ENCODE data around the gene RABGAP1L.

Gene RABGAP1L

DNA sequence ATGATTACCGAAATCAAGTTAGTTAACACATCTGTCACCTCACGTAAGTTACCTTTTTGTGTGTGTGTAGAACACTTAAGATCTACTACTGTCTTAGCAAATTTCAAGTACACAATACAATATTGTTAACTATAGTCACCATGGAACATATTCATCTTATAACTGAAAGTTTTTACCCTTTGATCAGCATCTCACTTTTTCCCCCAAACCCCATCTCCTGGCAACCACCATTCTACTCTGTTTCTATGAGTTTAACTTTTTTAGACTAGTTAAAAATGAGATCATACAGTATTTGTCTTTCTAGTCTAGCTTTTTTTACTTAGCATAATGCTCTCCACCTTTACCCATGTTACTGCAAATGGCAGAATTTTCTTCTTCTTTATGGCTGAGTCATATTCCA is 124.7 kb downstream of the RABGAP1L start:
- Histone ChIP-seq H3K79me2 (ENCODE audit: insufficient read depth, low read depth) (no peaks in the 10 kb centered on the region), H3K4me2 (no peak overlapping the region), H3K9ac (no peak overlapping the region), H3K4me3 (IDR thresholded peaks at IDR 0.05; ENCODE audit: insufficient read depth, low read depth, low read length) (no peak overlapping the region), H3K27me3 (ENCODE audit: insufficient read depth, low read depth) (no peaks in the 10 kb centered on the region), H3K4me1 (ENCODE audit: low read depth, poor library complexity, severe bottlenecking) (no peaks in the 10 kb centered on the region), H2AFZ (ENCODE audit: low read depth) (no peak overlapping the region), H4K20me1 (ENCODE audit: insufficient read depth) (no peaks in the 10 kb centered on the region), H3K36me3 (ENCODE audit: insufficient read depth) (peaks cover 4% of the 10 kb centered on the region; the same call in 1 of the 2 replicates), H3K27ac (no peak overlapping the region)
- TF ChIP-seq, protein P1, sequence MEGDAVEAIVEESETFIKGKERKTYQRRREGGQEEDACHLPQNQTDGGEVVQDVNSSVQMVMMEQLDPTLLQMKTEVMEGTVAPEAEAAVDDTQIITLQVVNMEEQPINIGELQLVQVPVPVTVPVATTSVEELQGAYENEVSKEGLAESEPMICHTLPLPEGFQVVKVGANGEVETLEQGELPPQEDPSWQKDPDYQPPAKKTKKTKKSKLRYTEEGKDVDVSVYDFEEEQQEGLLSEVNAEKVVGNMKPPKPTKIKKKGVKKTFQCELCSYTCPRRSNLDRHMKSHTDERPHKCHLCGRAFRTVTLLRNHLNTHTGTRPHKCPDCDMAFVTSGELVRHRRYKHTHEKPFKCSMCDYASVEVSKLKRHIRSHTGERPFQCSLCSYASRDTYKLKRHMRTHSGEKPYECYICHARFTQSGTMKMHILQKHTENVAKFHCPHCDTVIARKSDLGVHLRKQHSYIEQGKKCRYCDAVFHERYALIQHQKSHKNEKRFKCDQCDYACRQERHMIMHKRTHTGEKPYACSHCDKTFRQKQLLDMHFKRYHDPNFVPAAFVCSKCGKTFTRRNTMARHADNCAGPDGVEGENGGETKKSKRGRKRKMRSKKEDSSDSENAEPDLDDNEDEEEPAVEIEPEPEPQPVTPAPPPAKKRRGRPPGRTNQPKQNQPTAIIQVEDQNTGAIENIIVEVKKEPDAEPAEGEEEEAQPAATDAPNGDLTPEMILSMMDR (conservative IDR thresholded peaks at IDR 0.05; ENCODE audit: low read depth, low read length), result no peak

GRCh38 chr1:174286042-174286441 is 126.7 kb downstream of the RABGAP1L start:
- Histone ChIP-seq H3K4me3 (IDR thresholded peaks at IDR 0.05; ENCODE audit: insufficient read depth, low read depth, low read length) (no peak overlapping the region), H3K79me2 (ENCODE audit: insufficient read depth, low read depth) (no peaks in the 10 kb centered on the region), H3K27me3 (ENCODE audit: insufficient read depth, low read depth) (no peaks in the 10 kb centered on the region), H3K4me2 (no peak overlapping the region), H3K9ac (no peak overlapping the region), H2AFZ (ENCODE audit: low read depth) (no peak overlapping the region), H3K27ac (no peak overlapping the region), H3K4me1 (ENCODE audit: low read depth, poor library complexity, severe bottlenecking) (no peaks in the 10 kb centered on the region), H4K20me1 (ENCODE audit: insufficient read depth) (no peaks in the 10 kb centered on the region), H3K36me3 (ENCODE audit: insufficient read depth) (0 out of 2 replicates have a peak, but pooled peaks cover 4% of the 10 kb centered on the region)
- TF ChIP-seq, protein P1 (conservative IDR thresholded peaks at IDR 0.05; ENCODE audit: low read depth, low read length), result no peak

DNA sequence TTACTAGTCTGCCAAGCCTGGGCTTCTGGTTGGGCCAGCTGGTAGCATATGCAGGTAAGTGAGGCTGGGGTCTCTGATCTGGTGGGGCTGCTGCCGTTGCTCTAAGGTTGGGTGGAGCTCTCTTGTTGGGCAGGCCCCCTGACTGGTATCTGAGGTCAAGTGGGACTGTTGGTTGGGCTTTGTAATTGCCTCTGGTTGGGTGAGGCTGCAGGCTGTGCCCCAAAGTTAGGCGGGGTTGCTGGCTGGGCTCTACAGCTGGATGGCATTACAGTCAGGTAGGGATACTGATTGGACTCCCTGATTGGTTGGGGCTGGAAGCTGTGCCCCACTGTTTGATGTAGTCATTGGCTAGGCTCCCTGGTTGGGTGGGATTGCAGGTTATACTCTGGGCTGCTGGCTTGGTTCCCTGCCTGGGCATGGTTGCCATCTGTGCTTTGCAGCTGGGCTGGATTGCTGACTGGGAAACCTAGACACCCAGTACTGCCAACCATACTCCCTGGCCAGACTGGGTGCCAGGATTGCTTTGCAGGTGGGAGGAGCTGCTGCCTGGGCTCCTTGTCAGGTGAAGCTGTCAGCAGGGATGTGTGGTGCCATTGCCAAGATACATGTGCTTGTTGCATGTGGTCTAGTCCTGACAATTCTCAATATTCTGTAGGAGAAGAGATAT is 130.5 kb downstream of the RABGAP1L start:
- Histone ChIP-seq H3K4me1 (ENCODE audit: low read depth, poor library complexity, severe bottlenecking) (no peaks in the 10 kb centered on the region), H4K20me1 (ENCODE audit: insufficient read depth) (no peaks in the 10 kb centered on the region), H3K27me3 (ENCODE audit: insufficient read depth, low read depth) (no peaks in the 10 kb centered on the region), H2AFZ (ENCODE audit: low read depth) (no peak overlapping the region), H3K27ac (no peak overlapping the region), H3K36me3 (ENCODE audit: insufficient read depth) (no peaks in the 10 kb centered on the region), H3K79me2 (ENCODE audit: insufficient read depth, low read depth) (no peaks in the 10 kb centered on the region), H3K4me2 (no peak overlapping the region), H3K9ac (no peak overlapping the region), H3K4me3 (IDR thresholded peaks at IDR 0.05; ENCODE audit: insufficient read depth, low read depth, low read length) (no peak overlapping the region)
- TF ChIP-seq, protein P1 (conservative IDR thresholded peaks at IDR 0.05; ENCODE audit: low read depth, low read length), result no peak

DNA sequence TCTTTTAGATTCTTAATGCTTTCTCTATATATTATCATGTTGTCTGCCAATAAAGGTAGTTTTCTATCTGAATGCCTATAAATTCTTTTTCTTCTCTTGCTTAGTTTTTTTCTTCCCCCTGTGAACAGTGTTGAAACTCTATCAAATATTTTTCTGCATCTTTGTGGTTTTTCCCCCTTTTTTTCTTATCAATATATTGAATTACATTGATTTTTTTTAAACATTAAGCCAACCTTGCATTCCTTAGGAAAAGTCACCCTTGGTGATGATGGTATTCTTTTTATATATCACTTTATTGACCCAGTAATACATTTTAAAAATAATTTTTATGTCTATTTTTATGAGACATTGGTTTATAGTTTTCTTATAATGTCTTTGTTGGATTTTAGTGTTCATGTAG is 131.7 kb downstream of the RABGAP1L start:
- no peak overlapping the region for H3K27ac ChIP-seq
- no peaks in the 10 kb centered on the region for H3K79me2 ChIP-seq (ENCODE audit: insufficient read depth, low read depth)
- no peak overlapping the region for H3K4me3 ChIP-seq (IDR thresholded peaks at IDR 0.05; ENCODE audit: insufficient read depth, low read depth, low read length)
- no peak overlapping the region for H2AFZ ChIP-seq (ENCODE audit: low read depth)
- no peaks in the 10 kb centered on the region for H3K27me3 ChIP-seq (ENCODE audit: insufficient read depth, low read depth)
- H3K4me1 ChIP-seq (ENCODE audit: low read depth, poor library complexity, severe bottlenecking), result no peaks in the 10 kb centered on the region
- H3K4me2 ChIP-seq, result no peak overlapping the region
- no peaks in the 10 kb centered on the region for H4K20me1 ChIP-seq (ENCODE audit: insufficient read depth)
- H3K36me3 ChIP-seq (ENCODE audit: insufficient read depth), result no peaks in the 10 kb centered on the region
- TF ChIP-seq, protein P1 (conservative IDR thresholded peaks at IDR 0.05; ENCODE audit: low read depth, low read length), result no peak
- H3K9ac ChIP-seq, result no peak overlapping the region
